GM23338 (cell line): Measurements from ENCODE around the gene SLA2. TPM values are rescaled to one million over a fixed set of nuclear protein-coding genes. Genes with fewer than 3 reads are reported as not detected.

Experiments
- ATAC-seq: fragments of 200-7000 bp; cut with Tn5 transposase; 3 replicates; pipeline ENCODE4 v1.9.1; 2020
- DNase-seq: peaks from one replicate; pipeline ENCODE4 v3.0.0-alpha.2; 2015; ENCODE audit warnings: low spot score
- H2AFZ ChIP-seq: fragments of 200-600 bp; sonication (generic); 2 replicates; pipeline ENCODE4 v1.8.0; 2016; ENCODE audit warnings: antibody characterized with exemption, mild to moderate bottlenecking, moderate library complexity
- H3F3A ChIP-seq: fragments of 200-600 bp; sonication (generic); replicated peaks from 2 replicates; pipeline ENCODE4 v1.8.0; 2017; ENCODE audit warnings: antibody characterized with exemption, mixed run types, low read depth
- H3K27ac ChIP-seq: fragments of 200-600 bp; sonication (generic); 2 replicates; pipeline ENCODE4 v1.6.1; 2016; ENCODE audit warnings: low read depth
- H3K27me3 ChIP-seq: fragments of 200-600 bp; sonication (generic); 2 replicates; pipeline ENCODE4 v1.8.0; 2016; ENCODE audit warnings: mild to moderate bottlenecking, mixed run types, moderate library complexity; ENCODE audit not compliant: insufficient read depth
- H3K36me3 ChIP-seq: fragments of 200-600 bp; sonication (generic); 2 replicates; pipeline ENCODE4 v1.8.0; 2016; ENCODE audit warnings: mild to moderate bottlenecking; ENCODE audit not compliant: insufficient read depth
- H3K4me1 ChIP-seq: fragments of 200-600 bp; sonication (generic); 2 replicates; pipeline ENCODE4 v1.8.0; 2016; ENCODE audit warnings: mild to moderate bottlenecking, moderate library complexity; ENCODE audit not compliant: insufficient read depth
- H3K4me2 ChIP-seq: fragments of 200-600 bp; sonication (generic); 2 replicates; pipeline ENCODE4 v1.7.1; 2017; ENCODE audit warnings: mixed run types
- H3K4me3 ChIP-seq: fragments of 200-600 bp; sonication (generic); 2 replicates; pipeline ENCODE4 v1.6.1; 2016; ENCODE audit warnings: mixed run types
- H3K79me2 ChIP-seq: fragments of 200-600 bp; sonication (generic); replicated peaks from 2 replicates; pipeline ENCODE4 v1.8.0; 2017; ENCODE audit warnings: mild to moderate bottlenecking; ENCODE audit not compliant: insufficient read depth
- H3K9me2 ChIP-seq: fragments of 200-600 bp; sonication (generic); 2 replicates; pipeline ENCODE4 v1.8.0; 2017; ENCODE audit not compliant: insufficient read depth
- H4K20me1 ChIP-seq: fragments of 200-600 bp; sonication (generic); replicated peaks from 2 replicates; pipeline ENCODE4 v1.8.0; 2017; ENCODE audit warnings: mild to moderate bottlenecking; ENCODE audit not compliant: insufficient read depth
- H3K27ac Mint-ChIP-seq: 2 replicates; pipeline ENCODE4 v1.8.0; 2020; ENCODE audit warnings: inconsistent platforms, mild to moderate bottlenecking, moderate library complexity, mixed read lengths
- H3K27me3 Mint-ChIP-seq: 3 replicates; pipeline ENCODE4 v1.8.0; 2022; ENCODE audit warnings: low read depth, mild to moderate bottlenecking, moderate library complexity, mixed read lengths, inconsistent platforms; ENCODE audit not compliant: insufficient read depth, poor library complexity
- H3K36me3 Mint-ChIP-seq: 3 replicates; pipeline ENCODE4 v1.8.0; 2021; ENCODE audit warnings: low read depth, mild to moderate bottlenecking, inconsistent platforms, moderate library complexity, mixed read lengths
- H3K4me1 Mint-ChIP-seq: 3 replicates; pipeline ENCODE4 v1.8.0; 2020; ENCODE audit warnings: mild to moderate bottlenecking, inconsistent platforms, mixed read lengths
- H3K4me3 Mint-ChIP-seq: 3 replicates; pipeline ENCODE4 v1.8.0; 2021; ENCODE audit warnings: moderate library complexity, mild to moderate bottlenecking, inconsistent platforms, mixed read lengths
- H3K9me3 Mint-ChIP-seq: 3 replicates; pipeline ENCODE4 v1.8.0; 2020; ENCODE audit warnings: moderate library complexity, mild to moderate bottlenecking, inconsistent platforms, mixed read lengths
- CREB1 ChIP-seq: fragments of 250-450 bp; sonication (Bioruptor Pico); IDR thresholded peaks from 2 replicates; pipeline ENCODE4 v1.5.0; 2020; ENCODE audit warnings: low read depth, mild to moderate bottlenecking, moderate library complexity
- CTCF ChIP-seq, 2 experiments: fragments of 200-600 bp in 1 of 2; sonication (generic) in 1 of 2; conservative IDR thresholded peaks; 2 replicates each; pipeline versions ENCODE4 v1.5.1 to v1.6.1; 2016 to 2017; ENCODE audit warnings: antibody characterized with exemption in 2 of 2, low read depth in 2 of 2, mild to moderate bottlenecking in 2 of 2, moderate library complexity in 1 of 2
- EZH2 ChIP-seq: fragments of 200-600 bp; sonication (generic); IDR thresholded peaks from one replicate; pipeline ENCODE4 v1.8.0; 2017; ENCODE audit warnings: antibody characterized with exemption, mild to moderate bottlenecking, low read depth; ENCODE audit not compliant: unreplicated experiment
- EZH2phosphoT487 ChIP-seq: fragments of 200-600 bp; sonication (generic); IDR thresholded peaks from one replicate; pipeline ENCODE4 v1.8.1; 2018; ENCODE audit warnings: antibody characterized with exemption; ENCODE audit not compliant: unreplicated experiment
- JUNB ChIP-seq: IDR thresholded peaks from one replicate; pipeline ENCODE4 v1.6.1; 2016; ENCODE audit warnings: antibody characterized with exemption; ENCODE audit not compliant: unreplicated experiment
- NANOG ChIP-seq: IDR thresholded peaks from 2 replicates; pipeline ENCODE4 v1.6.1; 2016; ENCODE audit warnings: antibody characterized with exemption, borderline replicate concordance
- POLR2AphosphoS5 ChIP-seq: IDR thresholded peaks from 2 replicates; pipeline ENCODE4 v1.6.1; 2016; ENCODE audit warnings: antibody characterized with exemption, low read depth
- STAT1 ChIP-seq: IDR thresholded peaks from one replicate; pipeline ENCODE4 v1.6.1; 2016; ENCODE audit warnings: antibody characterized with exemption; ENCODE audit not compliant: unreplicated experiment
- ZNF114 ChIP-seq: fragments of 250-450 bp; sonication (Bioruptor Pico); IDR thresholded peaks from 2 replicates; pipeline ENCODE4 v1.5.0; 2020; ENCODE audit warnings: mild to moderate bottlenecking, moderate library complexity
- ZNF331 ChIP-seq: fragments of 250-450 bp; sonication (Bioruptor Pico); IDR thresholded peaks from 2 replicates; pipeline ENCODE4 v1.5.0; 2020; ENCODE audit warnings: low read depth, mild to moderate bottlenecking, moderate library complexity
- ZNF462 ChIP-seq: fragments of 250-450 bp; sonication (Bioruptor Pico); IDR thresholded peaks from 2 replicates; pipeline ENCODE4 v1.5.0; 2020; ENCODE audit warnings: mild to moderate bottlenecking, moderate library complexity
- polyA plus RNA-seq: library from polyadenylated mRNA; unstranded; fragments of >200 nt; fragmentation: Nextera tagmentation; extraction: Ambion mirVana; gene quantifications from 2 replicates; pipeline ENCODE4 v1.2.1, GENCODE V29; 2016
- total RNA-seq: library from RNA; depleted of rRNA; stranded (reverse); fragments of >200 nt; shearing (Covaris generic); gene quantifications from 2 replicates; pipeline ENCODE4 v1.2.3, GENCODE V29; 2014
- TF ChIP-seq, protein P1 (sequence below): IDR thresholded peaks from 2 replicates; pipeline ENCODE4 v1.6.1; 2016; ENCODE audit warnings: antibody characterized with exemption
- TF ChIP-seq, protein P2 (sequence below): IDR thresholded peaks from one replicate; pipeline ENCODE4 v1.6.1; 2018; ENCODE audit warnings: antibody characterized with exemption; ENCODE audit not compliant: unreplicated experiment

The SLA2 gene
- total and polyA plus RNA-seq, 2 experiments from 2014 or later = 0.18 TPM; not detected in 1

DNA sequence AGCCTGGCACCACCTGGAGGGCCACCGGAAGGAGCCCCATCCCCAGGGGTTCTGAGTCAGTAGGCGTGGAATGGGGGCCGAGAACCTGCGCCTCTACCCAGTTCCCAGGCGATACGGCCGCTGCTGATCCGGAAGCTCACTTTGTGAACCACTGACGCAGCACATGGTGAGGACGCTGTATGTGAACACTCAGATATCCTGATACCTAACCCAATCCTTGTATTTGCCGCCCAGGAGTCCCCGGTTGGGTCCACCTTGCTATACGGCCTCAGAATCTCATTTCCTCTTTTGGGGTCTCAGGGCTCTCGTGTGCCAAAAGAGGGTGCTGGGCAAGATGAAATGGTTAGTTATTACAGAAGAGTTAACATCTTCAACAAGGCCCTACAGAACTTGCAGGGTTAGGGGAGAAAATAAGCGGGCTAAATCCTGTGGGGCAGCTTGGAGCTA lies 41.0 kb downstream of the SLA2 start:
- H3K4me1 ChIP-seq = peaks cover 13% of the 10 kb centered on the region
- H3F3A ChIP-seq = peaks cover 23% of the 10 kb centered on the region
- peak; percentile 3 for ATAC-seq
- TF ChIP-seq CREB1 (CRISPR knock-in tag) = no peak
- TF ChIP-seq POLR2AphosphoS5 = no peak
- TF ChIP-seq EZH2phosphoT487 = no peak
- TF ChIP-seq, protein P1, sequence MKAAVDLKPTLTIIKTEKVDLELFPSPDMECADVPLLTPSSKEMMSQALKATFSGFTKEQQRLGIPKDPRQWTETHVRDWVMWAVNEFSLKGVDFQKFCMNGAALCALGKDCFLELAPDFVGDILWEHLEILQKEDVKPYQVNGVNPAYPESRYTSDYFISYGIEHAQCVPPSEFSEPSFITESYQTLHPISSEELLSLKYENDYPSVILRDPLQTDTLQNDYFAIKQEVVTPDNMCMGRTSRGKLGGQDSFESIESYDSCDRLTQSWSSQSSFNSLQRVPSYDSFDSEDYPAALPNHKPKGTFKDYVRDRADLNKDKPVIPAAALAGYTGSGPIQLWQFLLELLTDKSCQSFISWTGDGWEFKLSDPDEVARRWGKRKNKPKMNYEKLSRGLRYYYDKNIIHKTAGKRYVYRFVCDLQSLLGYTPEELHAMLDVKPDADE = no peak
- no peak for TF ChIP-seq ZNF331 (CRISPR knock-in tag)
- TF ChIP-seq JUNB = no peak
- TF ChIP-seq, protein P2, sequence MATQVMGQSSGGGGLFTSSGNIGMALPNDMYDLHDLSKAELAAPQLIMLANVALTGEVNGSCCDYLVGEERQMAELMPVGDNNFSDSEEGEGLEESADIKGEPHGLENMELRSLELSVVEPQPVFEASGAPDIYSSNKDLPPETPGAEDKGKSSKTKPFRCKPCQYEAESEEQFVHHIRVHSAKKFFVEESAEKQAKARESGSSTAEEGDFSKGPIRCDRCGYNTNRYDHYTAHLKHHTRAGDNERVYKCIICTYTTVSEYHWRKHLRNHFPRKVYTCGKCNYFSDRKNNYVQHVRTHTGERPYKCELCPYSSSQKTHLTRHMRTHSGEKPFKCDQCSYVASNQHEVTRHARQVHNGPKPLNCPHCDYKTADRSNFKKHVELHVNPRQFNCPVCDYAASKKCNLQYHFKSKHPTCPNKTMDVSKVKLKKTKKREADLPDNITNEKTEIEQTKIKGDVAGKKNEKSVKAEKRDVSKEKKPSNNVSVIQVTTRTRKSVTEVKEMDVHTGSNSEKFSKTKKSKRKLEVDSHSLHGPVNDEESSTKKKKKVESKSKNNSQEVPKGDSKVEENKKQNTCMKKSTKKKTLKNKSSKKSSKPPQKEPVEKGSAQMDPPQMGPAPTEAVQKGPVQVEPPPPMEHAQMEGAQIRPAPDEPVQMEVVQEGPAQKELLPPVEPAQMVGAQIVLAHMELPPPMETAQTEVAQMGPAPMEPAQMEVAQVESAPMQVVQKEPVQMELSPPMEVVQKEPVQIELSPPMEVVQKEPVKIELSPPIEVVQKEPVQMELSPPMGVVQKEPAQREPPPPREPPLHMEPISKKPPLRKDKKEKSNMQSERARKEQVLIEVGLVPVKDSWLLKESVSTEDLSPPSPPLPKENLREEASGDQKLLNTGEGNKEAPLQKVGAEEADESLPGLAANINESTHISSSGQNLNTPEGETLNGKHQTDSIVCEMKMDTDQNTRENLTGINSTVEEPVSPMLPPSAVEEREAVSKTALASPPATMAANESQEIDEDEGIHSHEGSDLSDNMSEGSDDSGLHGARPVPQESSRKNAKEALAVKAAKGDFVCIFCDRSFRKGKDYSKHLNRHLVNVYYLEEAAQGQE = no peak
- TF ChIP-seq STAT1 = no peak
- TF ChIP-seq EZH2 = no peak
- TF ChIP-seq ZNF114 (CRISPR knock-in tag) = no peak
- no peak for TF ChIP-seq ZNF462 (CRISPR knock-in tag)
- no peak for TF ChIP-seq NANOG
- no peak for TF ChIP-seq CTCF (conservative IDR thresholded peaks at IDR 0.05; ENCODE audit: low read depth in 2 of 2)
- peak overlapping the region; percentile 88 for H3K27ac ChIP-seq
- Mint-ChIP-seq H3K9me3 (no peaks in the 10 kb centered on the region), H3K36me3 (peaks cover 31% of the 10 kb centered on the region; the same call in 2 of the 3 replicates), H3K4me3 (peak overlapping the region; percentile 99), H3K4me1 (peaks cover 17% of the 10 kb centered on the region), H3K27me3 (peaks cover 20% of the 10 kb centered on the region), H3K27ac (peak overlapping the region; percentile 79)
- peaks cover 15% of the 10 kb centered on the region for H3K36me3 ChIP-seq
- H3K4me3 ChIP-seq = peak overlapping the region; percentile 43
- DNase-seq = peak; percentile 41
- peak overlapping the region; percentile 71 for H3K4me2 ChIP-seq
- H3K79me2 ChIP-seq = peaks cover 37% of the 10 kb centered on the region
- H4K20me1 ChIP-seq = peaks cover 19% of the 10 kb centered on the region
- peak overlapping the region; percentile 98 for H2AFZ ChIP-seq
- no peaks in the 10 kb centered on the region for H3K27me3 ChIP-seq
- no peaks in the 10 kb centered on the region for H3K9me2 ChIP-seq
